ENCODE data around the gene SMPX.

Gene SMPX

GRCh38 chrX:21800344-21800770 is 42.4 kb upstream of the SMPX start:
- Histone ChIP-seq H3K23ac (ENCODE audit: low read length in 2 of 2) (no peak overlapping the region), H2BK12ac (ENCODE audit: low read length in 2 of 2) (no peak overlapping the region), H3K27ac (ENCODE audit: low read length, poor library complexity, severe bottlenecking) (no peak overlapping the region), H3K79me1 (replicated peaks; ENCODE audit: low read length, poor library complexity, severe bottlenecking) (no peaks in the 10 kb centered on the region), H3K27me3 (ENCODE audit: control insufficient read depth in 1 of 2, insufficient read depth in 1 of 2, low read length in 2 of 2) (no peaks in the 10 kb centered on the region), H2BK15ac (ENCODE audit: low read depth, poor library complexity, severe bottlenecking) (no peak overlapping the region), H2AK5ac (ENCODE audit: low read length, severe bottlenecking) (no peak overlapping the region), H4K8ac (ENCODE audit: low read length) (no peak overlapping the region), H2AFZ (ENCODE audit: low read depth, low read length) (no peak overlapping the region), H2BK120ac (ENCODE audit: low read depth, low read length) (no peak overlapping the region), H3K9me3 (ENCODE audit: control insufficient read depth, low read length) (no peaks in the 10 kb centered on the region), H4K91ac (ENCODE audit: low read length) (no peak overlapping the region), H3K18ac (ENCODE audit: low read depth in 1 of 2, low read length in 2 of 2) (no peak overlapping the region), H3K14ac (ENCODE audit: low read length in 2 of 2) (no peak overlapping the region), H3K36me3 (ENCODE audit: control insufficient read depth in 1 of 2, insufficient read depth in 2 of 2, low read depth in 1 of 2, low read length in 2 of 2) (no peaks in the 10 kb centered on the region), H3K4me2 (ENCODE audit: low read length, poor library complexity, severe bottlenecking) (no peak overlapping the region), H3K4me1 (ENCODE audit: control insufficient read depth, insufficient read depth, low read depth, low read length) (peaks cover 2% of the 10 kb centered on the region), H2BK5ac (ENCODE audit: low read depth, low read length, poor library complexity, severe bottlenecking) (no peak overlapping the region), H3K9ac (ENCODE audit: low read length) (no peak overlapping the region), H3K4ac (ENCODE audit: low read depth in 1 of 2, low read length in 2 of 2) (no peak overlapping the region), H3K4me3 (ENCODE audit: insufficient read depth in 1 of 2, low read depth in 1 of 2, low read length in 2 of 2) (no peak overlapping the region)
- no peak for DNase-seq
- WGBS, result no CpG with 5 or more reads among the region's 1 CpG

- no peaks in the 10 kb centered on the region for H3K79me1 ChIP-seq (replicated peaks; ENCODE audit: low read length, poor library complexity, severe bottlenecking)
- no peak overlapping the region for H2AFZ ChIP-seq (ENCODE audit: low read depth, low read length)
- H3K4me3 ChIP-seq (ENCODE audit: insufficient read depth in 1 of 2, low read depth in 1 of 2, low read length in 2 of 2), result no peak overlapping the region
- no peak overlapping the region for H2AK5ac ChIP-seq (ENCODE audit: low read length, severe bottlenecking)
- no peak overlapping the region for H3K18ac ChIP-seq (ENCODE audit: low read depth in 1 of 2, low read length in 2 of 2)
- H3K9ac ChIP-seq (ENCODE audit: low read length), result no peak overlapping the region
- peak; percentile 15 for DNase-seq
- H3K14ac ChIP-seq (ENCODE audit: low read length in 2 of 2), result no peak overlapping the region
- no peak overlapping the region for H3K4me2 ChIP-seq (ENCODE audit: low read length, poor library complexity, severe bottlenecking)
- no peak overlapping the region for H3K4ac ChIP-seq (ENCODE audit: low read depth in 1 of 2, low read length in 2 of 2)
- H3K23ac ChIP-seq (ENCODE audit: low read length in 2 of 2), result no peak overlapping the region
- H2BK15ac ChIP-seq (ENCODE audit: low read depth, poor library complexity, severe bottlenecking), result no peak overlapping the region
- no peak overlapping the region for H4K8ac ChIP-seq (ENCODE audit: low read length)
- no peak overlapping the region for H2BK120ac ChIP-seq (ENCODE audit: low read depth, low read length)
- H3K27ac ChIP-seq (ENCODE audit: low read length, poor library complexity, severe bottlenecking), result no peak overlapping the region
- WGBS, result 92% methylated on average over 5 of the region's 6 CpGs
- H2BK12ac ChIP-seq (ENCODE audit: low read length in 2 of 2), result no peak overlapping the region
- H3K36me3 ChIP-seq (ENCODE audit: control insufficient read depth in 1 of 2, insufficient read depth in 2 of 2, low read depth in 1 of 2, low read length in 2 of 2), result no peaks in the 10 kb centered on the region
- H3K4me1 ChIP-seq (ENCODE audit: control insufficient read depth, insufficient read depth, low read depth, low read length), result peaks cover 2% of the 10 kb centered on the region
- H2BK5ac ChIP-seq (ENCODE audit: low read depth, low read length, poor library complexity, severe bottlenecking), result no peak overlapping the region
- H4K91ac ChIP-seq (ENCODE audit: low read length), result no peak overlapping the region
- no peaks in the 10 kb centered on the region for H3K27me3 ChIP-seq (ENCODE audit: control insufficient read depth in 1 of 2, insufficient read depth in 1 of 2, low read length in 2 of 2)
- H3K9me3 ChIP-seq (ENCODE audit: control insufficient read depth, low read length), result no peaks in the 10 kb centered on the region
These were observed 41.9 kb upstream of the SMPX start for GRCh38 chrX:21799767-21800166.

- 68% methylated on average over 4 of the region's 6 CpGs for WGBS
These were observed 40.8 kb upstream of the SMPX start for GRCh38 chrX:21798677-21799219.

GRCh38 chrX:21781976-21782375 is 24.1 kb upstream of the SMPX start:
- H2AK5ac ChIP-seq (ENCODE audit: low read length, severe bottlenecking), result no peak overlapping the region
- no peaks in the 10 kb centered on the region for H3K79me1 ChIP-seq (replicated peaks; ENCODE audit: low read length, poor library complexity, severe bottlenecking)
- H3K9me3 ChIP-seq (ENCODE audit: control insufficient read depth, low read length), result no peaks in the 10 kb centered on the region
- DNase-seq, result no peak
- no peak overlapping the region for H4K91ac ChIP-seq (ENCODE audit: low read length)
- no peak overlapping the region for H3K23ac ChIP-seq (ENCODE audit: low read length in 2 of 2)
- H2BK15ac ChIP-seq (ENCODE audit: low read depth, poor library complexity, severe bottlenecking), result no peak overlapping the region
- H3K27me3 ChIP-seq (ENCODE audit: control insufficient read depth in 1 of 2, insufficient read depth in 1 of 2, low read length in 2 of 2), result peaks cover 0 to 8% of the 10 kb centered on the region in 2 experiments
- H2BK120ac ChIP-seq (ENCODE audit: low read depth, low read length), result no peak overlapping the region
- H3K18ac ChIP-seq (ENCODE audit: low read depth in 1 of 2, low read length in 2 of 2), result no peak overlapping the region
- no peak overlapping the region for H2BK12ac ChIP-seq (ENCODE audit: low read length in 2 of 2)
- no peak overlapping the region for H3K4me3 ChIP-seq (ENCODE audit: insufficient read depth in 1 of 2, low read depth in 1 of 2, low read length in 2 of 2)
- H2AFZ ChIP-seq (ENCODE audit: low read depth, low read length), result no peak overlapping the region
- no peaks in the 10 kb centered on the region for H3K36me3 ChIP-seq (ENCODE audit: control insufficient read depth in 1 of 2, insufficient read depth in 2 of 2, low read depth in 1 of 2, low read length in 2 of 2)
- H3K4ac ChIP-seq (ENCODE audit: low read depth in 1 of 2, low read length in 2 of 2), result no peak overlapping the region
- no peak overlapping the region for H2BK5ac ChIP-seq (ENCODE audit: low read depth, low read length, poor library complexity, severe bottlenecking)
- H3K9ac ChIP-seq (ENCODE audit: low read length), result no peak overlapping the region
- no peak overlapping the region for H4K8ac ChIP-seq (ENCODE audit: low read length)
- no peaks in the 10 kb centered on the region for H3K4me1 ChIP-seq (ENCODE audit: control insufficient read depth, insufficient read depth, low read depth, low read length)
- H3K27ac ChIP-seq (ENCODE audit: low read length, poor library complexity, severe bottlenecking), result no peak overlapping the region
- no peak overlapping the region for H3K4me2 ChIP-seq (ENCODE audit: low read length, poor library complexity, severe bottlenecking)
- WGBS, result 100% methylated on average over 1 of the region's 1 CpG
- H3K14ac ChIP-seq (ENCODE audit: low read length in 2 of 2), result no peak overlapping the region

More at GRCh38 chrX:21798677-21799219, 40.8 kb upstream of the SMPX start:
- Histone ChIP-seq H4K8ac (ENCODE audit: low read length) (no peak overlapping the region), H2BK12ac (ENCODE audit: low read length in 2 of 2) (no peak overlapping the region), H4K91ac (ENCODE audit: low read length) (no peak overlapping the region), H2BK15ac (ENCODE audit: low read depth, poor library complexity, severe bottlenecking) (no peak overlapping the region), H3K4me1 (ENCODE audit: control insufficient read depth, insufficient read depth, low read depth, low read length) (peaks cover 2% of the 10 kb centered on the region), H2AFZ (ENCODE audit: low read depth, low read length) (no peak overlapping the region), H3K4ac (ENCODE audit: low read depth in 1 of 2, low read length in 2 of 2) (no peak overlapping the region), H2BK120ac (ENCODE audit: low read depth, low read length) (no peak overlapping the region), H3K4me2 (ENCODE audit: low read length, poor library complexity, severe bottlenecking) (no peak overlapping the region), H3K4me3 (ENCODE audit: insufficient read depth in 1 of 2, low read depth in 1 of 2, low read length in 2 of 2) (no peak overlapping the region), H3K18ac (ENCODE audit: low read depth in 1 of 2, low read length in 2 of 2) (no peak overlapping the region), H3K79me1 (replicated peaks; ENCODE audit: low read length, poor library complexity, severe bottlenecking) (no peaks in the 10 kb centered on the region), H3K27me3 (ENCODE audit: control insufficient read depth in 1 of 2, insufficient read depth in 1 of 2, low read length in 2 of 2) (no peaks in the 10 kb centered on the region), H3K36me3 (ENCODE audit: control insufficient read depth in 1 of 2, insufficient read depth in 2 of 2, low read depth in 1 of 2, low read length in 2 of 2) (no peaks in the 10 kb centered on the region), H3K14ac (ENCODE audit: low read length in 2 of 2) (no peak overlapping the region), H2AK5ac (ENCODE audit: low read length, severe bottlenecking) (no peak overlapping the region), H3K9ac (ENCODE audit: low read length) (no peak overlapping the region), H3K23ac (ENCODE audit: low read length in 2 of 2) (no peak overlapping the region), H2BK5ac (ENCODE audit: low read depth, low read length, poor library complexity, severe bottlenecking) (no peak overlapping the region), H3K27ac (ENCODE audit: low read length, poor library complexity, severe bottlenecking) (peak overlapping the region; percentile 73), H3K9me3 (ENCODE audit: control insufficient read depth, low read length) (no peaks in the 10 kb centered on the region)
- peak; percentile 59 for DNase-seq

All from mesenchymal stem cell (in vitro differentiated cells and primary cell).